Glutamatergic neuron (in vitro differentiated cells): ENCODE measurements around the gene CFAP157. TPM values are rescaled to one million over a fixed set of nuclear protein-coding genes. Genes with fewer than 3 reads are reported as not detected.

Experiments used
- DNase-seq: peaks from one replicate; pipeline ENCODE4 v3.0.0; 2022
- H3K27ac Mint-ChIP-seq: one replicate; pipeline ENCODE4 v1.8.0; 2020; ENCODE audit warnings: mild to moderate bottlenecking, mixed read lengths, inconsistent platforms; ENCODE audit not compliant: unreplicated experiment
- H3K27me3 Mint-ChIP-seq: one replicate; pipeline ENCODE4 v1.8.0; 2020; ENCODE audit warnings: mild to moderate bottlenecking, moderate library complexity, mixed read lengths, inconsistent platforms; ENCODE audit not compliant: unreplicated experiment
- H3K36me3 Mint-ChIP-seq: one replicate; pipeline ENCODE4 v1.8.0; 2020; ENCODE audit warnings: mild to moderate bottlenecking, mixed read lengths, inconsistent platforms; ENCODE audit not compliant: unreplicated experiment
- H3K4me1 Mint-ChIP-seq: one replicate; pipeline ENCODE4 v1.8.0; 2020; ENCODE audit warnings: mild to moderate bottlenecking, low read depth, mixed read lengths, inconsistent platforms; ENCODE audit not compliant: unreplicated experiment
- H3K4me3 Mint-ChIP-seq: one replicate; pipeline ENCODE4 v1.8.0; 2020; ENCODE audit warnings: mild to moderate bottlenecking, mixed read lengths, inconsistent platforms; ENCODE audit not compliant: unreplicated experiment
- H3K9me3 Mint-ChIP-seq: one replicate; pipeline ENCODE4 v1.8.0; 2020; ENCODE audit warnings: mild to moderate bottlenecking, moderate library complexity, mixed read lengths, inconsistent platforms; ENCODE audit not compliant: unreplicated experiment
- total RNA-seq: library from RNA; stranded (reverse); fragmentation: NEBNext Ultra II Directional; extraction: Animal tissue kit (Norgen Biotek cat#: 25700); gene quantifications from one replicate; pipeline ENCODE4 v1.2.1, GENCODE V29; 2021; ENCODE audit not compliant: unreplicated experiment
- TF ChIP-seq, protein P1 (sequence below): fragments of 200-600 bp; sonication (generic); IDR thresholded peaks from one replicate; pipeline ENCODE4 v1.5.0; 2021; ENCODE audit not compliant: partially characterized antibody, unreplicated experiment

Gene CFAP157
- total RNA-seq, 1 donor from 2014 or later, result 0.61 TPM

- Mint-ChIP-seq H3K4me3 (no peak overlapping the region), H3K9me3 (peaks cover 2% of the 10 kb centered on the region), H3K27me3 (peaks cover 11% of the 10 kb centered on the region), H3K4me1 (peaks cover 14% of the 10 kb centered on the region), H3K27ac (no peak overlapping the region), H3K36me3 (no peaks in the 10 kb centered on the region)
- no peak for DNase-seq
- TF ChIP-seq, protein P1, sequence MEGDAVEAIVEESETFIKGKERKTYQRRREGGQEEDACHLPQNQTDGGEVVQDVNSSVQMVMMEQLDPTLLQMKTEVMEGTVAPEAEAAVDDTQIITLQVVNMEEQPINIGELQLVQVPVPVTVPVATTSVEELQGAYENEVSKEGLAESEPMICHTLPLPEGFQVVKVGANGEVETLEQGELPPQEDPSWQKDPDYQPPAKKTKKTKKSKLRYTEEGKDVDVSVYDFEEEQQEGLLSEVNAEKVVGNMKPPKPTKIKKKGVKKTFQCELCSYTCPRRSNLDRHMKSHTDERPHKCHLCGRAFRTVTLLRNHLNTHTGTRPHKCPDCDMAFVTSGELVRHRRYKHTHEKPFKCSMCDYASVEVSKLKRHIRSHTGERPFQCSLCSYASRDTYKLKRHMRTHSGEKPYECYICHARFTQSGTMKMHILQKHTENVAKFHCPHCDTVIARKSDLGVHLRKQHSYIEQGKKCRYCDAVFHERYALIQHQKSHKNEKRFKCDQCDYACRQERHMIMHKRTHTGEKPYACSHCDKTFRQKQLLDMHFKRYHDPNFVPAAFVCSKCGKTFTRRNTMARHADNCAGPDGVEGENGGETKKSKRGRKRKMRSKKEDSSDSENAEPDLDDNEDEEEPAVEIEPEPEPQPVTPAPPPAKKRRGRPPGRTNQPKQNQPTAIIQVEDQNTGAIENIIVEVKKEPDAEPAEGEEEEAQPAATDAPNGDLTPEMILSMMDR, result no peak
Observed at GRCh38 chr9:127758843-127759242, 52.1 kb downstream of the CFAP157 start.

DNA sequence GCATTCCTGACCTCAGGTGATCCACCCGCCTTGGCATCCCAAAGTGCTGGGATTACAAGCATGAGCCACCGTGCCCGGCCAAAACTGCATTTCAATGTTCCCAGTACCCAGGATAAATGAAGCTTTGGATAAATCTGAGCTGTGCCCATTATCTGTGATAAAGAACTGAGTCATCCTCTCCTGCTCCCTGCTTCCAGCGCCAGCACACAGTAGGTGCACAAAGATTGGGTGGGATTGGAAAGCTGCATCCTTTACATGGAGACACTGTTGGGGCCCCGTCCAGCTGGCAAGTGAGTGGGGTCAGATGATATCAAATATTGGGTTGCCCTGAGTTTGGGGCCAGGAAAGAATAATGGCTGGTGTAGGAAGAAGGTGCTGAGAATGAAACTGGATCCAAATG is 54.3 kb downstream of the CFAP157 start:
- peaks cover 22% of the 10 kb centered on the region for H3K4me1 Mint-ChIP-seq
- H3K9me3 Mint-ChIP-seq, result peaks cover 5% of the 10 kb centered on the region
- H3K4me3 Mint-ChIP-seq, result no peak overlapping the region
- no peak for DNase-seq
- TF ChIP-seq, protein P1, result no peak
- no peaks in the 10 kb centered on the region for H3K36me3 Mint-ChIP-seq
- H3K27ac Mint-ChIP-seq, result no peak overlapping the region
- peaks cover 12% of the 10 kb centered on the region for H3K27me3 Mint-ChIP-seq

- H3K27me3 Mint-ChIP-seq, result peaks cover 15% of the 10 kb centered on the region
- DNase-seq, result peak; percentile 22
- no peak overlapping the region for H3K4me3 Mint-ChIP-seq
- peaks cover 8% of the 10 kb centered on the region for H3K9me3 Mint-ChIP-seq
- H3K4me1 Mint-ChIP-seq, result peaks cover 26% of the 10 kb centered on the region
- H3K27ac Mint-ChIP-seq, result no peak overlapping the region
- H3K36me3 Mint-ChIP-seq, result no peaks in the 10 kb centered on the region
- TF ChIP-seq, protein P1, result no peak
Observed at GRCh38 chr9:127761491-127761956, 54.7 kb downstream of the CFAP157 start.

- Mint-ChIP-seq H3K9me3 (peaks cover 8% of the 10 kb centered on the region), H3K36me3 (no peaks in the 10 kb centered on the region), H3K4me1 (peaks cover 28% of the 10 kb centered on the region), H3K27ac (peak overlapping the region; percentile 44), H3K4me3 (no peak overlapping the region), H3K27me3 (peaks cover 15% of the 10 kb centered on the region)
- TF ChIP-seq, protein P1, result no peak
- peak; percentile 28 for DNase-seq
Observed at GRCh38 chr9:127762111-127762676, 55.4 kb downstream of the CFAP157 start.

DNA sequence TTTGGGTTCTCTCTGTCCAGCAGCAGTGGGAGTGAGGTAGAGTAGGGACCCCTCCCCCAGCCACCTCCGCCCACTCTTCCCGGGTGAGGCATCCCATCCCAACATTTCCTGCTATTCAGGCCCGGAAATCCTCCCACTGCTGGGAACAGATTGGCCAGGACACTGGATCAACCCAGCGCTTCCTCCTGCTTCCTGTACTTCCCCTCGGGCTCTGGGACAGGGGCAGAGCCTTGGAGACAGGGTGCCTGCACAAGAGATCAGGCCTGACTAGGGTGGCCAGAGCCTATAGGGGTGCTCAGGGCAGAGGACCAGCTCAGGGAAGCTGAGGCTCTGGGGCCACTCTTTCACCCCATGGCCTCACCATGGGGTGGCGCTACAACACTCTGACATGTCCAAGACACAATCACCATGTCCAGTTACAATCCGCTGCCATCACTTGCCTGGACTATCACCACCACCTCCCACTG is 57.2 kb downstream of the CFAP157 start:
- no peak overlapping the region for H3K4me3 Mint-ChIP-seq
- H3K27ac Mint-ChIP-seq, result peak overlapping the region; percentile 53
- TF ChIP-seq, protein P1, result peak; percentile 28
- H3K36me3 Mint-ChIP-seq, result no peaks in the 10 kb centered on the region
- peaks cover 11% of the 10 kb centered on the region for H3K9me3 Mint-ChIP-seq
- DNase-seq, result peak; percentile 42
- H3K27me3 Mint-ChIP-seq, result peaks cover 18% of the 10 kb centered on the region
- peaks cover 37% of the 10 kb centered on the region for H3K4me1 Mint-ChIP-seq
